ENCODE results near the gene IPO9. TPM values are rescaled to one million over a fixed set of nuclear protein-coding genes. Genes with fewer than 3 reads are reported as not detected.

IPO9 gene
- total RNA-seq, 2 donors from 2014 or later = 10.7 to 15.6 TPM

DNA sequence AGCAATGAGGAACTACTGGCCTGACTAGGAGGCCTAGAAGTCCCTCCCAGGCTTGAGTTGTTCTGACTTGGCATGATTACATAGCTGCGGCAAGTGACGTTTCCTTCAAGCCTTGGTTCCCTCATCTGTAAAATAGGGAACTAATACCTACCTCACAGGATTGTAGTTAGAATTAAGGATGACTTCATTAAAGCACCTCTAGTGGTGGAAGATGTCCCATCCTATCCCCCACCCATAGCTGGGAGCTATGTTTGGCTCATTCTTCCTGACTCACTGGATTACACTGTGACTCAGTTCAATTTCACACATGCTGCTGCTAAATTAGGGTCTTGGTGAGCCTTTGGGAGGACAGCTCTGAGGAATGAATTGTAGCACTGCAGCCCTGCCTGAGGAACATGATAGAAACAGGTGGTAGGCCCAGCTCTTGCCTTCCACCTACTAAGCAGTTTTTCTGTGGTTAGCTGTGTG lies 53.7 kb downstream of the IPO9 start:
- Histone ChIP-seq H3K9me3 (no peaks in the 10 kb centered on the region), H3K4me3 (no peak overlapping the region), H3K4me1 (peaks cover 0 to 56% of the 10 kb centered on the region in 2 donors), H3K36me3 (no peaks in the 10 kb centered on the region), H3K27ac (peak overlapping the region; percentile 80 to 89), H3K27me3 (no peaks in the 10 kb centered on the region)
- DNase-seq (ENCODE audit: low spot score) = no peak
- TF ChIP-seq, protein P1, sequence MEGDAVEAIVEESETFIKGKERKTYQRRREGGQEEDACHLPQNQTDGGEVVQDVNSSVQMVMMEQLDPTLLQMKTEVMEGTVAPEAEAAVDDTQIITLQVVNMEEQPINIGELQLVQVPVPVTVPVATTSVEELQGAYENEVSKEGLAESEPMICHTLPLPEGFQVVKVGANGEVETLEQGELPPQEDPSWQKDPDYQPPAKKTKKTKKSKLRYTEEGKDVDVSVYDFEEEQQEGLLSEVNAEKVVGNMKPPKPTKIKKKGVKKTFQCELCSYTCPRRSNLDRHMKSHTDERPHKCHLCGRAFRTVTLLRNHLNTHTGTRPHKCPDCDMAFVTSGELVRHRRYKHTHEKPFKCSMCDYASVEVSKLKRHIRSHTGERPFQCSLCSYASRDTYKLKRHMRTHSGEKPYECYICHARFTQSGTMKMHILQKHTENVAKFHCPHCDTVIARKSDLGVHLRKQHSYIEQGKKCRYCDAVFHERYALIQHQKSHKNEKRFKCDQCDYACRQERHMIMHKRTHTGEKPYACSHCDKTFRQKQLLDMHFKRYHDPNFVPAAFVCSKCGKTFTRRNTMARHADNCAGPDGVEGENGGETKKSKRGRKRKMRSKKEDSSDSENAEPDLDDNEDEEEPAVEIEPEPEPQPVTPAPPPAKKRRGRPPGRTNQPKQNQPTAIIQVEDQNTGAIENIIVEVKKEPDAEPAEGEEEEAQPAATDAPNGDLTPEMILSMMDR (IDR thresholded peaks at IDR 0.05) = no peak

DNA sequence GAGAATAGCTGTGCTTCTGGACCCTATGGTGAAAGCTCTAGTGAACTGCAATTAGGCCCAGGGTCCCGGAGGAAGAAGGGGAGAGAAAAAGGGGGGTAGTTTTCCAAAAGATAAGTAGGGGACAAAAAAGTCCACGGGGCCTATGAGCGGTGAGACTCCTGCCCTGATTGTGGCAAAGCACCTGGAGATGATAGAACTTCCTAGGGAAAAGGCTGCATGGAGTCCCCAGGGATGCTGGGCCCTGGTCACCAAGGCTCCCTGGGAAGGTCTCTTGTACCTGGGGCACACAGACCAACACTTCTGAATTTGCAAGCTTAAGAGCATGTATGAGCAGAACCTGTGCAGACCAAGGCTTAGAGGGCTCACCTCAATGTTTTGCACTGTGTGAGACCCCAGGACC lies 54.3 kb downstream of the IPO9 start:
- Histone ChIP-seq H3K4me1 (peaks cover 0 to 58% of the 10 kb centered on the region in 2 donors), H3K27me3 (no peaks in the 10 kb centered on the region), H3K4me3 (no peak overlapping the region), H3K9me3 (no peaks in the 10 kb centered on the region), H3K36me3 (no peaks in the 10 kb centered on the region), H3K27ac (peak overlapping the region; percentile 80 to 89)
- DNase-seq (ENCODE audit: low spot score) = no peak
- TF ChIP-seq, protein P1 (IDR thresholded peaks at IDR 0.05) = no peak

DNA sequence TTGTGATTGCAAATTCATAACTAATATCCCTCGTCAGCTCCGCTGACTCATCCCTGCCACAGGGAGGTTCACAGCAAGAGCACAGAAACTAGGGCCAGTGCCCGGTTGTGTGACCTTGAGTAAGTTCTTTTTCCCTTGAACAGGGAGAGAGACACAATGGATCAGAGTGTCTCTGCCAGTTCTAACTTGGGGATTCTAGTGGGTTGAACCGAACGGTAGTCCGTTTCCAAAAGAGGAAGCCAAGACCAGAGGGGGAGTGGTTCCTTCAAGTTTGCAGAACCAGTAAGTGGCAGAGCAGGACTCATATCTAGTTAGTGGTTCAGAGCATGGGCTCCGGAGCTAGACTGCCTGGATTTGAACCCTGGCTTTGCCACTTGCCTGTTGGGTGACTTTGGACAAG lies 54.8 kb downstream of the IPO9 start:
- Histone ChIP-seq H3K4me1 (peaks cover 0 to 56% of the 10 kb centered on the region in 2 donors), H3K27me3 (no peaks in the 10 kb centered on the region), H3K27ac (peak overlapping the region; percentile 80 to 89), H3K9me3 (no peaks in the 10 kb centered on the region), H3K36me3 (no peaks in the 10 kb centered on the region), H3K4me3 (no peak overlapping the region)
- TF ChIP-seq, protein P1 (IDR thresholded peaks at IDR 0.05) = no peak
- DNase-seq (ENCODE audit: low spot score) = no peak

DNA sequence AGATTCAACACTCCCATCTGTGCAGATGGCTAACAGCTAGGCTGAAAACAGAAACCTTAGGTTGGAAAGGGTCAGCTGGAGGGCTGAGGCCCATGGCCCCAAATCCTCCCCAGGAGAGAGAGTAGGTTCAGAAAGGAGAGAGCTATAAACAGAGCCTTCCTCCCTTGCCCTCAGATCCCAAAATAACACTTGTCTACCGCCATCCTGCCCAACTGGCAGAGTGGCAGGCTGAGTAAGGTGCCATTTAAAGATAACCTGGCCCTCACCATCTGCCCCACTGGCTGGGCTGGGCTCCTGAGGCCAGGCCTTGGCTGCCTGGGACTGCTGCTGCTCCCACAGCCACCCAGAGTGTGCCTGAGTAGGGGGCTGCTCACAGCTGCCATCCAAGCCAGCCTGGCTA lies 55.5 kb downstream of the IPO9 start:
- no peaks in the 10 kb centered on the region for H3K36me3 ChIP-seq
- no peak overlapping the region for H3K4me3 ChIP-seq
- no peaks in the 10 kb centered on the region for H3K27me3 ChIP-seq
- H3K27ac ChIP-seq = peak overlapping the region; percentile 80 to 89
- H3K4me1 ChIP-seq = peaks cover 0 to 61% of the 10 kb centered on the region in 2 donors
- DNase-seq (ENCODE audit: low spot score) = no peak
- H3K9me3 ChIP-seq = no peaks in the 10 kb centered on the region
- TF ChIP-seq, protein P1 (IDR thresholded peaks at IDR 0.05) = no peak

DNA sequence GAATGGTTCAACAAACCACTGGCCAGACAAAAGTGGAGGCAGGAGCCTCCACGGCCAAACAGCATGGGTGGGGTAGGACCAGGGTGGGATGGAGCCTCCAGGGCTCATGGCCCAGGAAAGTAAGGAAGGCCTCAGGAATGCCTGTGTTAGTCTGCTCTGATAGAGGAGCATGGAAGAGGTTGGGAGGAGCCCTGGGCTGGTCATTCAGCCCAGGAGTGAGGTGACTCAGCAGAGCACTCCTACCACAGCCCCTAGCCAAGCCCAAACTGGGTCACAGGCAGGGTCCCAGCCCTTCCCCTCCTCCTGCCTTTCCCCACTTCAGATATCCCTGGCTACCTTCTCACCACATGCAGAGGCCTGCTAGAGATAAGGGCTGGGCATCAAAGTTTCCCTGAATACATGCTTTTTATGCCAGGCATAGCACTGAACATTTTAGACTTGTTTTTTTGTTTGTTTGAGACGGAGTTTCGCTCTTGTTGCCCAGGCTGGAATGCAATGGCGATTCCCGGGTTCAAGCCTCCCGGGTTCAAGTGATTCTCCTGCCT lies 56.6 kb downstream of the IPO9 start:
- TF ChIP-seq, protein P1 (IDR thresholded peaks at IDR 0.05) = no peak
- Histone ChIP-seq H3K9me3 (no peaks in the 10 kb centered on the region), H3K4me1 (peaks cover 0 to 72% of the 10 kb centered on the region in 2 donors), H3K27me3 (no peaks in the 10 kb centered on the region), H3K36me3 (no peaks in the 10 kb centered on the region), H3K4me3 (no peak overlapping the region), H3K27ac (peak overlapping the region; percentile 80 to 89)
- no peak for DNase-seq (ENCODE audit: low spot score)
